K562 (cell line): ENCODE data around the gene CCL13. TPM values are rescaled to one million over a fixed set of nuclear protein-coding genes. Genes with fewer than 3 reads are reported as not detected.

Source experiments
- CEBPB ChIP-seq: fragments of 450-650 bp; IDR thresholded peaks from 2 replicates; pipeline ENCODE4 v1.6.1; 2016; ENCODE audit warnings: missing genetic modification characterization, missing compliant biosample characterization
- DNMT1 ChIP-seq: fragments of 450-650 bp; IDR thresholded peaks from 2 replicates; pipeline ENCODE4 v1.6.1; 2016; ENCODE audit warnings: antibody characterized with exemption, mild to moderate bottlenecking
- KDM4B ChIP-seq, 2 experiments: fragments of 450-650 bp in 1 of 2; sonication (generic) in 1 of 2; IDR thresholded peaks; 2 replicates each; pipeline ENCODE4 v1.6.1; 2016 to 2017; ENCODE audit warnings: borderline replicate concordance in 2 of 2, antibody characterized with exemption in 1 of 2, low read depth in 1 of 2, mild to moderate bottlenecking in 1 of 2
- L3MBTL2 ChIP-seq: fragments of 450-650 bp; IDR thresholded peaks from 2 replicates; pipeline ENCODE4 v1.6.1; 2016; ENCODE audit warnings: mild to moderate bottlenecking, moderate library complexity
- NONO ChIP-seq, 2 experiments: fragments of 200-400 bp in 1 of 2; fragments of 450-650 bp in 1 of 2; formaldehyde crosslinking in 1 of 2; IDR thresholded peaks; 2 replicates each; pipeline ENCODE4 v1.6.1; 2017; ENCODE audit warnings: low read depth in 2 of 2, mild to moderate bottlenecking in 2 of 2, moderate library complexity in 2 of 2, low read length in 1 of 2
- PCBP1 ChIP-seq: fragments of 200-400 bp; formaldehyde crosslinking; IDR thresholded peaks from 2 replicates; pipeline ENCODE4 v1.6.1; 2018; ENCODE audit warnings: mild to moderate bottlenecking, low read depth, low read length; ENCODE audit not compliant: poor library complexity, severe bottlenecking
- PTRF ChIP-seq: fragments of 450-650 bp; IDR thresholded peaks from 2 replicates; pipeline ENCODE4 v1.6.1; 2016; ENCODE audit warnings: mild to moderate bottlenecking, missing genetic modification characterization, missing compliant biosample characterization
- SMAD3 ChIP-seq: fragments of 450-650 bp; formaldehyde crosslinking; conservative IDR thresholded peaks from 2 replicates; pipeline ENCODE4 v1.4.0; 2020; ENCODE audit warnings: mild to moderate bottlenecking
- SMAD4 ChIP-seq: fragments of 250-450 bp; sonication (Bioruptor Pico); conservative IDR thresholded peaks from 2 replicates; pipeline ENCODE4 v1.8.0; 2021; ENCODE audit warnings: inconsistent platforms, mild to moderate bottlenecking, moderate library complexity
- STAT5B ChIP-seq: fragments of 250-450 bp; sonication (Bioruptor Pico); IDR thresholded peaks from 2 replicates; pipeline ENCODE4 v1.8.0; 2021; ENCODE audit warnings: mild to moderate bottlenecking, inconsistent platforms
- ZNF592 ChIP-seq: fragments of 450-650 bp; IDR thresholded peaks from 2 replicates; pipeline ENCODE4 v1.6.1; 2017; ENCODE audit warnings: antibody characterized with exemption, mild to moderate bottlenecking
- polyA plus RNA-seq, 8 experiments: library from polyadenylated mRNA; depleted of rRNA in 4 of 8; stranded (reverse) in 5 of 8; unstranded in 3 of 8; fragments of >200 nt; fragmentation: Nextera tagmentation in 2 of 8; fragmentation: Illumina TruSeq in 1 of 8; extraction: Ambion mirVana in 2 of 8; extraction: Trizol in 1 of 8; gene quantifications; 2 replicates each; pipeline versions ENCODE4 v1.2.1 to v1.2.3, GENCODE V29; 2011 to 2014; ENCODE audit warnings: inconsistent platforms in 1 of 8, missing spikeins in 1 of 8
- total RNA-seq, 7 experiments: library from RNA; depleted of rRNA in 6 of 7; stranded (reverse); fragments of >200 nt in 6 of 7; fragmentation: Illumina TruSeq in 2 of 7; extraction: Trizol in 2 of 7; gene quantifications; 2 replicates each; pipeline versions ENCODE4 v1.2.1 to v1.2.3, GENCODE V29; 2011 to 2021; ENCODE audit warnings: low replicate concordance in 1 of 7
- TF ChIP-seq, protein P1 (sequence below): fragments of 450-650 bp; IDR thresholded peaks from 2 replicates; pipeline ENCODE4 v1.6.1; 2016; ENCODE audit warnings: low read depth
- TF ChIP-seq, protein P2 (sequence below): fragments of 250-450 bp; sonication (Bioruptor Pico); IDR thresholded peaks from 2 replicates; pipeline ENCODE4 v1.5.0; 2020; ENCODE audit warnings: mild to moderate bottlenecking

CCL13 gene
- total and polyA plus RNA-seq, 9 of the 15 experiments (the other 6 are each of a cell fraction or from before 2014, with no cell fraction given): not detected

DNA sequence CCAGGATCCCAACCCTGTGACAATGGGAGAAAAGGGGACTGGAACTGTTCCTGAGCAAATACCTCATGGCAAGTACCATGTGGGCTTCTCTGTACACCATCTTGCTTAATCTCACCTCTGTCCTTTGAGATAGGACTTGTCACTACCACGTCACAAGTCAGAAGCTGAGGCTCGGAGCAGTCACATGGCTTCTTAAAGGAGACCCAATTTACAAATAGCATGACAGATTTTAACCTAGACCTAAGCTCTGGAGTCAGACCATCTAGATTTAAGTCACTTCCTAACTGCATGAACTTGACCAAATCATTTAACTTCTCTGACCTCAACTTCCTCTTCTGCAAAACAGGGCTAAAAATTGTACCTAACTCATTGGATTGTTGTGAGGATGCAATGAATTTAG, 42.7 kb downstream of the CCL13 start (continued):
- TF ChIP-seq ZNF592 (peak; percentile 60), DNMT1 (no peak), PCBP1 (no peak), SMAD4 (CRISPR knock-in tag) (0 out of 2 replicates have a peak, but pooled peaks have one; percentile 32), PTRF (tag) (no peak), L3MBTL2 (peak; percentile 49; the same call in 1 of the 2 replicates), SMAD3 (CRISPR knock-in tag) (no peak), CEBPB (tag) (peak; percentile 17; the same call in 1 of the 2 replicates), STAT5B (CRISPR knock-in tag) (no peak), NONO (IDR thresholded peaks at IDR 0.05; ENCODE audit: low read depth in 2 of 2, low read length in 1 of 2) (no peak), KDM4B (IDR thresholded peaks at IDR 0.05; ENCODE audit: borderline replicate concordance in 2 of 2, low read depth in 1 of 2) (no peak)
- TF ChIP-seq, protein P1, sequence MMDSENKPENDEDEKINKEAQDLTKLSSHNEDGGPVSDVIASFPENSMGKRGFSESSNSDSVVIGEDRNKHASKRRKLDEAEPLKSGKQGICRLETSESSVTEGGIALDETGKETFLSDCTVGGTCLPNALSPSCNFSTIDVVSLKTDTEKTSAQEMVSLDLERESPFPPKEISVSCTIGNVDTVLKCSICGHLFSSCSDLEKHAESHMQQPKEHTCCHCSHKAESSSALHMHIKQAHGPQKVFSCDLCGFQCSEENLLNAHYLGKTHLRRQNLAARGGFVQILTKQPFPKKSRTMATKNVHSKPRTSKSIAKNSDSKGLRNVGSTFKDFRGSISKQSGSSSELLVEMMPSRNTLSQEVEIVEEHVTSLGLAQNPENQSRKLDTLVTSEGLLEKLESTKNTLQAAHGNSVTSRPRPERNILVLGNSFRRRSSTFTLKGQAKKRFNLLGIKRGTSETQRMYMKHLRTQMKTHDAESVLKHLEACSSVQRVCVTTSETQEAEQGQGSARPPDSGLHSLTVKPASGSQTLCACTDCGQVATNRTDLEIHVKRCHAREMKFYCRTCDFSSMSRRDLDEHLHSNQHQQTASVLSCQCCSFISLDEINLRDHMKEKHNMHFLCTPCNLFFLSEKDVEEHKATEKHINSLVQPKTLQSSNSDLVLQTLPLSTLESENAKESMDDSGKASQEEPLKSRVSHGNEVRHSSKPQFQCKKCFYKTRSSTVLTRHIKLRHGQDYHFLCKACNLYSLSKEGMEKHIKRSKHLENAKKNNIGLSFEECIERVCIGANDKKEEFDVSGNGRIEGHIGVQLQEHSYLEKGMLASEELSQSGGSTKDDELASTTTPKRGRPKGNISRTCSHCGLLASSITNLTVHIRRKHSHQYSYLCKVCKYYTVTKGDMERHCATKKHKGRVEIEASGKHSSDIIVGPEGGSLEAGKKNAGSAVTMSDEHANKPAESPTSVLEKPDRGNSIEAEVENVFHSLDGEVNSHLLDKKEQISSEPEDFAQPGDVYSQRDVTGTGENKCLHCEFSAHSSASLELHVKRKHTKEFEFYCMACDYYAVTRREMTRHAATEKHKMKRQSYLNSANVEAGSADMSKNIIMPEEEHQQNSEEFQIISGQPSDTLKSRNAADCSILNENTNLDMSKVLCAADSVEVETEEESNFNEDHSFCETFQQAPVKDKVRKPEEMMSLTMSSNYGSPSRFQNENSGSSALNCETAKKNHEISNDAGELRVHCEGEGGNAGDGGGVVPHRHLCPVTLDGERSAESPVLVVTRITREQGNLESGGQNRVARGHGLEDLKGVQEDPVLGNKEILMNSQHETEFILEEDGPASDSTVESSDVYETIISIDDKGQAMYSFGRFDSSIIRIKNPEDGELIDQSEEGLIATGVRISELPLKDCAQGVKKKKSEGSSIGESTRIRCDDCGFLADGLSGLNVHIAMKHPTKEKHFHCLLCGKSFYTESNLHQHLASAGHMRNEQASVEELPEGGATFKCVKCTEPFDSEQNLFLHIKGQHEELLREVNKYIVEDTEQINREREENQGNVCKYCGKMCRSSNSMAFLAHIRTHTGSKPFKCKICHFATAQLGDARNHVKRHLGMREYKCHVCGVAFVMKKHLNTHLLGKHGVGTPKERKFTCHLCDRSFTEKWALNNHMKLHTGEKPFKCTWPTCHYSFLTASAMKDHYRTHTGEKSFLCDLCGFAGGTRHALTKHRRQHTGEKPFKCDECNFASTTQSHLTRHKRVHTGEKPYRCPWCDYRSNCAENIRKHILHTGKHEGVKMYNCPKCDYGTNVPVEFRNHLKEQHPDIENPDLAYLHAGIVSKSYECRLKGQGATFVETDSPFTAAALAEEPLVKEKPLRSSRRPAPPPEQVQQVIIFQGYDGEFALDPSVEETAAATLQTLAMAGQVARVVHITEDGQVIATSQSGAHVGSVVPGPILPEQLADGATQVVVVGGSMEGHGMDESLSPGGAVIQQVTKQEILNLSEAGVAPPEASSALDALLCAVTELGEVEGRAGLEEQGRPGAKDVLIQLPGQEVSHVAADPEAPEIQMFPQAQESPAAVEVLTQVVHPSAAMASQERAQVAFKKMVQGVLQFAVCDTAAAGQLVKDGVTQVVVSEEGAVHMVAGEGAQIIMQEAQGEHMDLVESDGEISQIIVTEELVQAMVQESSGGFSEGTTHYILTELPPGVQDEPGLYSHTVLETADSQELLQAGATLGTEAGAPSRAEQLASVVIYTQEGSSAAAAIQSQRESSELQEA: no peak
- TF ChIP-seq, protein P2, sequence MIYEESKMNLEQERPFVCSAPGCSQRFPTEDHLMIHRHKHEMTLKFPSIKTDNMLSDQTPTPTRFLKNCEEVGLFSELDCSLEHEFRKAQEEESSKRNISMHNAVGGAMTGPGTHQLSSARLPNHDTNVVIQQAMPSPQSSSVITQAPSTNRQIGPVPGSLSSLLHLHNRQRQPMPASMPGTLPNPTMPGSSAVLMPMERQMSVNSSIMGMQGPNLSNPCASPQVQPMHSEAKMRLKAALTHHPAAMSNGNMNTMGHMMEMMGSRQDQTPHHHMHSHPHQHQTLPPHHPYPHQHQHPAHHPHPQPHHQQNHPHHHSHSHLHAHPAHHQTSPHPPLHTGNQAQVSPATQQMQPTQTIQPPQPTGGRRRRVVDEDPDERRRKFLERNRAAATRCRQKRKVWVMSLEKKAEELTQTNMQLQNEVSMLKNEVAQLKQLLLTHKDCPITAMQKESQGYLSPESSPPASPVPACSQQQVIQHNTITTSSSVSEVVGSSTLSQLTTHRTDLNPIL (CRISPR knock-in tag): no peak
